ENCODE data around the gene SSH2.
"Not testable (repeated sequence)": the region's sequence is repeated elsewhere in the genome, so short reads cannot be mapped to it uniquely, and the experiment has no call there.

SSH2 gene

GRCh38 chr17:29664743-29665480, 265.1 kb downstream of the SSH2 start:
- no peak for DNase-seq (ENCODE audit: low read depth)

GRCh38 chr17:29663155-29663554, 266.9 kb downstream of the SSH2 start:
- no peak for DNase-seq (ENCODE audit: low read depth)

DNA sequence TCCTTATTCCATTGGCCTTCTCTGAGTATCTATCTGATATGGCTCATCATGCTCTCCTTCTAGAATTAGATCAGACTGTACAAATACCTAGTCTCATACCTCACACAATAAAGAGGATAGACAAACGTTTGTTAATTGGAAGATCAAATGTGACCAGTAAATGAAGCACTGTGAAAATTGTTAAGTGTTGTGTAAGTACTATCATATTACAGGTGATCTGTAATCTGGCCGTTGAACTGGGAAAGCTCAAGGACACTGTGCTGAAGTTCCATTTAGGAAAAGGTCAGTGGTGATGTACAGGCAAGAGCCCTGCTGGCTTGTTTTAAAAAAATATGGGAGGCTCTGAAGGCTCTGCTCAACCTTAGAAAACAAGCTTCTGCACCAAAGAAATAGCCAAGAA, 268.8 kb downstream of the SSH2 start:
- no peak for DNase-seq (ENCODE audit: low read depth)

GRCh38 chr17:29659155-29659554, 270.9 kb downstream of the SSH2 start:
- DNase-seq (ENCODE audit: low read depth), result no peak

DNA sequence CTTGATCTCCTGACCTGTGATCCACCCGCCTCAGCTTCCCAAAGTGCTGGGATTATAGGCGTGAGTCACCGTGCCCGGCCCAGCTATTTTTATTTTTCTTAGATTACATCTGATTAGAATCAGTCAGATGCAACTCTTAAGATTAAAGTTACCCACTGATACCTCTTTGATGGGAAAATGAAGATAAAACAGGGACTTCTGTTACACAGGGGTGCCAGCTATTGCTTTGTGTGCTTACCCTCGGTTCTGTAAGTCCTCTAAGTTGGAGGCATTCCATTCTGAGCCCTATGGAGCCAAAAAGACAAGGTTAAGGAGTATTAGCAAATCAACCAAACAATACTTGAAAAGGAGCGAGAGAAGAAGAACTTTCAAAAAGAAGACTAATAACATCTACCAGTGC, 274.7 kb downstream of the SSH2 start:
- no peak for DNase-seq (ENCODE audit: low read depth)

GRCh38 chr17:29653995-29654714, 275.9 kb downstream of the SSH2 start:
- DNase-seq (ENCODE audit: low read depth), result no peak

- no peak for DNase-seq (ENCODE audit: low read depth)
Observed at GRCh38 chr17:29652976-29653375, 277.1 kb downstream of the SSH2 start.

GRCh38 chr17:29651913-29652312, 278.1 kb downstream of the SSH2 start:
- not testable (repeated sequence) for DNase-seq (ENCODE audit: low read depth)

GRCh38 chr17:29650396-29650795, 279.6 kb downstream of the SSH2 start:
- no peak for DNase-seq (ENCODE audit: low read depth)

- DNase-seq (ENCODE audit: low read depth), result no peak
Observed at GRCh38 chr17:29649359-29649758, 280.7 kb downstream of the SSH2 start.

DNA sequence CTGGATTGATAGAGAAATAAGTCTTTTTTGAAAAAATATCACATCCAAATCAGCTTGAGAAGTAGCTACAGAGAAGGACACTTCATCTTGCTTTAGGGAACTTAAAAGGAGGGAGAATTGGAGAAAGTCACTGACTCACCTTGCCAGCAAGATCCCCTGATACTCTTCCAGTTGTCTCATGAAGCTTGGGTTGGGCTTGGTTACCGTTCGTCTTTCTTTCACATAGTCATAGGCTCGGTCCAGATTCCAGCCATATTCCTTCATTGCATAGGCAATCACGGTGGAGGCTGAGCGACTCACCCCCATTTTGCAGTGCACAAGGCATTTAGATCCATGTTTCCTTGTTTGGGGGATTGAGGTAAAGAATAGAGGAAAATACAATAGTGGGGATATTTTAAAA, 282.0 kb downstream of the SSH2 start:
- no peak for DNase-seq (ENCODE audit: low read depth)

DNA sequence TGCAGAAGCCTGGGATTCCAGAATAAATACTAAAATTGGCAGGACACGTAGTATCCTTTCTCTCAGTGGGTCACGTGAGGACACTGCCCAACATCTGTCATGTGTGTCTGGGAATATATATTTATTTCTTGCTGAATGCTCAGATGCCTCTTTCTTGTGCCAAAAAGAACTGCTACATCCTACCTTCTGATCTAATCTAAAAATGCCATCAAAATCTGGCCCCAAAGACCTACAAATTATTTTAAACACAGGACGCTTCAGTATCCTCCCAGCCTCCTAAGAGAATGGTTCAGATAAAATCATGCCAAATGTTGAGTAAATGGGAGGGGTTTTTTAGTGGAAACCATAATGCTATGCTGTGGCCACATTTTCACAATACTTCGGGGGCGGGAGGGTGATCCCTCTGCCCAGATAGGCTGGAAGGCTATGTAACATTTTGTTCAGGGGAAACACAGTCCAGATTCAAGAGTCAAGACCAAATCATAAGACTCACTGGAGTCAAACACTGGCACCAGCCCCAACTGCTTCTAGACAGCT, 284.4 kb downstream of the SSH2 start:
- no peak for DNase-seq (ENCODE audit: low read depth)

DNA sequence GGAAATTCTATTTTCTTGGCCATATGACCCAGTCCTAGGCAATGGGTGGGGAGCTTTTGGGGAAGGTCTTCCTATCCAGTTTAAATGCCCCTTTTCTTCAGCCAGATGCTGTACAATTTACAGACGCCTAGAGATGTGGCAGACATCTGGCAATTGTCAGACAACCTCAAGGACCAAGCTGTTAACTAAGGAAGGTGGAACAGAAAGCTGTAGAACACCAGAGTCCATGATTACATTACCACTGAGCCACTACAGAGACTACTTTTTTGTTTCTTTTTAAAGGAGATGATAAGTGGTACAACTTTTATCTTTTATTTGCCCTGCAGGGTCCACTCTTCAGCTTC, 286.2 kb downstream of the SSH2 start:
- DNase-seq (ENCODE audit: low read depth), result no peak

- DNase-seq (ENCODE audit: low read depth), result no peak
Observed at GRCh38 chr17:29642171-29642611, 287.8 kb downstream of the SSH2 start.

GRCh38 chr17:29640981-29641642, 288.9 kb downstream of the SSH2 start:
- DNase-seq (ENCODE audit: low read depth), result no peak

GRCh38 chr17:29640413-29640812, 289.6 kb downstream of the SSH2 start:
- DNase-seq (ENCODE audit: low read depth), result no peak

- DNase-seq (ENCODE audit: low read depth), result no peak
Observed at GRCh38 chr17:29633886-29634285, 296.1 kb downstream of the SSH2 start.

DNA sequence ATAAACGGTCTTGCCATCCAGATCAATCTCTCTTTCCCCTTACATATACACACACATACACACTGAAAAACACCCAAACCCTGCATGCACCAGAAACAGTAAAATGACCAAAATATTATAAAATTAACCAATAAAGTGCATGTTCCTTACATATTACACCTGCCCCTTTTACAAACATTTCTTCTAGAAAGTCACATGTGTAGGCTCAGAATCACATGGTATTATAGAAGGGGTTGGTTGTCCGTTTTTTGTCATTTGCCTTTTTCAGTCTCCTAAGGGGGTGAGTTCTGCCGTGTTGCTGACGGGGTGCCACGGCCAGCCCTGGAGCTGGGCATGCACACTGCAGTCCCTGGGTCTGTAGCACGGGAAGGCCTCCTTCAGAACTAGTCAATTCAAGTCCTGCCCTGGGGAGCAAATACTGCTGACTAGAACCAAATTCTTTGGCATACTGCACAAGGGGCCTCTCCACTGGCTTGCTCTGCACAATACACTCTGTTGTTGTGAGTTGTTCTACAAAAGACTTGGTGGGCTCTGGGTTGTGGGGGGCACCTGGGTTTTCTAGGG, 299.3 kb downstream of the SSH2 start:
- no peak for DNase-seq (ENCODE audit: low read depth)

- no peak for DNase-seq (ENCODE audit: low read depth)
Observed at GRCh38 chr17:29629839-29630238, 300.2 kb downstream of the SSH2 start.

- DNase-seq (ENCODE audit: low read depth), result no peak
Observed at GRCh38 chr17:29628644-29629043, 301.4 kb downstream of the SSH2 start.

- no peak for DNase-seq (ENCODE audit: low read depth)
Observed at GRCh38 chr17:29627951-29628350, 302.1 kb downstream of the SSH2 start.

DNA sequence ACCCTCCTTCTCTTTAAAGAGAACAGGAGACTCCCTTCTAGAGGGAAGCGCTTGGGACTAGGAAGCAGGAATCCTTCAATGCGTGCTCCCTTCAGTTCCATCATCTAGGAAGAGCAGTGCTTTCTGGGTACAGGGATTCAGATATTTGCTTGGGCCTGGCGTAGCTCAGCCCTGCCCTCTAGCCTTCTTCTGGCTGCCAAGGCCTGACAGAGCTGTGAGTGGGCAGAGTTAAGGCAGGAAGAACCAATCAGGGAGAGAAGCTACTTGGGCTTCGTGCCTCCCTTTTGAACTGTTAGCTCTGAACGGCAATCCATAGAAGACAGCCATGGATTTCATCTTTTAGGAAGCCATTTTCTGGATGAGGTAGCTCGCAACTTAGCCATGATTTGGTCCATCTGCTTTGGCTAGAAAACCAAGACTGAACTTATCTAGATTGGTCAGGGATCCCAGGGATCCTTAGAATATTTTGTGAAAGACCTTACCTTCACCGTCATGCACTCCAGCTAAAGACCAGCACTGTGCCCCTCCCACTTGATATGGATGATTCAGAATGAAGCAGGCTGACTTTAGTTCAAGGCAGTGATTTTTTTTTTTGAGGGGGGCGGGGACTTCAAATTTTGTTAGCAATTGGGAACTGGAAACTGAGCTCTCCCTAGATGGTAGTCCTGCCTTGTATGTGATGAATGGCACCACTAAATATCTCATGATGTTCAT, 304.8 kb downstream of the SSH2 start:
- peak; percentile 40 for DNase-seq (ENCODE audit: low read depth)

All from stimulated activated CD4-positive, alpha-beta T cell treated with anti-CD3 and anti-CD28 coated beads, Interleukin-2, amount 100 ng/mL, for 4 hours (primary cell).